Measurements from ENCODE around the gene RABL2B. TPM values are rescaled to one million over a fixed set of nuclear protein-coding genes. Genes with fewer than 3 reads are reported as not detected.

RABL2B gene
- total RNA-seq, 1 donor from 2014 or later: 28.2 TPM

DNA sequence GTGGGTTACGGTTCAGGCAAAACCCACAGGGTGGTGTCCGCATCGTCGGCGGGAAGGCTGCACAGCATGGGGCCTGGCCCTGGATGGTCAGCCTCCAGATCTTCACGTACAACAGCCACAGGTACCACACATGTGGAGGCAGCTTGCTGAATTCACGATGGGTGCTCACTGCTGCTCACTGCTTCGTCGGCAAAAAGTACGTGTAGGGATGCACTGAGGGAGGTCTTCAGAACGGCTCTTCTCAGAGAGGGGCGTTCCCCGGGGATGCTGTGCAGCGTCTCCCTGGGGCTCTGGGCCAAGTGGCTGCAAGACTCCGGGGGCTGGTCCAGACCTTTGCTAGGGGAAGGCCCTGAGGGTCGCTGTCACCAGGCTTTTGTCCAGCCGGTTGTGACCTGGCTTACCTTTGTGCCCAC lies 44.2 kb downstream of the RABL2B start:
- Histone ChIP-seq H3K4me1 (no peaks in the 10 kb centered on the region), H3K27me3 (no peaks in the 10 kb centered on the region), H3K36me3 (no peaks in the 10 kb centered on the region), H3K27ac (no peak overlapping the region), H3K9me3 (no peaks in the 10 kb centered on the region), H3K4me3 (no peak overlapping the region)
- TF ChIP-seq POLR2A (IDR thresholded peaks at IDR 0.05): no peak
- TF ChIP-seq, protein P1, sequence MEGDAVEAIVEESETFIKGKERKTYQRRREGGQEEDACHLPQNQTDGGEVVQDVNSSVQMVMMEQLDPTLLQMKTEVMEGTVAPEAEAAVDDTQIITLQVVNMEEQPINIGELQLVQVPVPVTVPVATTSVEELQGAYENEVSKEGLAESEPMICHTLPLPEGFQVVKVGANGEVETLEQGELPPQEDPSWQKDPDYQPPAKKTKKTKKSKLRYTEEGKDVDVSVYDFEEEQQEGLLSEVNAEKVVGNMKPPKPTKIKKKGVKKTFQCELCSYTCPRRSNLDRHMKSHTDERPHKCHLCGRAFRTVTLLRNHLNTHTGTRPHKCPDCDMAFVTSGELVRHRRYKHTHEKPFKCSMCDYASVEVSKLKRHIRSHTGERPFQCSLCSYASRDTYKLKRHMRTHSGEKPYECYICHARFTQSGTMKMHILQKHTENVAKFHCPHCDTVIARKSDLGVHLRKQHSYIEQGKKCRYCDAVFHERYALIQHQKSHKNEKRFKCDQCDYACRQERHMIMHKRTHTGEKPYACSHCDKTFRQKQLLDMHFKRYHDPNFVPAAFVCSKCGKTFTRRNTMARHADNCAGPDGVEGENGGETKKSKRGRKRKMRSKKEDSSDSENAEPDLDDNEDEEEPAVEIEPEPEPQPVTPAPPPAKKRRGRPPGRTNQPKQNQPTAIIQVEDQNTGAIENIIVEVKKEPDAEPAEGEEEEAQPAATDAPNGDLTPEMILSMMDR (IDR thresholded peaks at IDR 0.05): no peak
- no peak for TF ChIP-seq POLR2AphosphoS5 (IDR thresholded peaks at IDR 0.05; ENCODE audit: insufficient read depth in 1 of 2, low read depth in 1 of 2)
- DNase-seq (ENCODE audit: extremely low spot score in 2 of 2): no peak
- intact Hi-C loops (cut with DNase I): no loop called here

DNA sequence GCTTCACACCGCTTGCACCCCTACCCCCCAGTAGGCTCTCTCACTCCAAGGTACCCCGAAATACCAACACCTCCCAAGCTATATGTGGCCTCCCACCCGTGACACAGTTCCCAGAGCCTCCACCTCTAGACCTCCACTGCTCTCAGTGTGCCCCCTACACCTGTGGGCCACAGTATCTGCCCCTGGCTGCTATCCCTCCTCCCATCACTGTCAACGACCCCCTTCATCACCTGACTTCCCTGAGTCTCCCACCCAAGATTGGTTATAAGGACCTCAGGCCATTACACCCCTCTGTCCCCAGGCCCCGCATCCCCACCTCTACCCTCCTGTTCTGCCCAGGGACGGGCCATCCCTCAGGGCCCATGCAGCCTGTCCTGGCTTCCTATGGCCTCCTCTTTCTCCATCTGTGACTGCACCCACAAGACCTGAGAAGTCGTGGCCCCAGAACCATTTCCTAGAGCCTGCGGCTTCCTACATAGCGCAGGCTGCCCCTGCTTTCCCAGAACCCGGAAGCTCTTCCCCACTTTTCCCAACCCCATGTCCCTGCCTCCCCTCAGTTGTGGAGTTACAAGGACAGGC lies 44.7 kb downstream of the RABL2B start:
- Histone ChIP-seq H3K4me1 (no peaks in the 10 kb centered on the region), H3K27ac (no peak overlapping the region), H3K27me3 (no peaks in the 10 kb centered on the region), H3K36me3 (no peaks in the 10 kb centered on the region), H3K9me3 (no peaks in the 10 kb centered on the region), H3K4me3 (no peak overlapping the region)
- no peak for DNase-seq (ENCODE audit: extremely low spot score in 2 of 2)
- intact Hi-C loops (cut with DNase I): no loop called here
- TF ChIP-seq POLR2A (IDR thresholded peaks at IDR 0.05) (no peak), POLR2AphosphoS5 (IDR thresholded peaks at IDR 0.05; ENCODE audit: insufficient read depth in 1 of 2, low read depth in 1 of 2) (no peak)
- TF ChIP-seq, protein P1 (IDR thresholded peaks at IDR 0.05): no peak

DNA sequence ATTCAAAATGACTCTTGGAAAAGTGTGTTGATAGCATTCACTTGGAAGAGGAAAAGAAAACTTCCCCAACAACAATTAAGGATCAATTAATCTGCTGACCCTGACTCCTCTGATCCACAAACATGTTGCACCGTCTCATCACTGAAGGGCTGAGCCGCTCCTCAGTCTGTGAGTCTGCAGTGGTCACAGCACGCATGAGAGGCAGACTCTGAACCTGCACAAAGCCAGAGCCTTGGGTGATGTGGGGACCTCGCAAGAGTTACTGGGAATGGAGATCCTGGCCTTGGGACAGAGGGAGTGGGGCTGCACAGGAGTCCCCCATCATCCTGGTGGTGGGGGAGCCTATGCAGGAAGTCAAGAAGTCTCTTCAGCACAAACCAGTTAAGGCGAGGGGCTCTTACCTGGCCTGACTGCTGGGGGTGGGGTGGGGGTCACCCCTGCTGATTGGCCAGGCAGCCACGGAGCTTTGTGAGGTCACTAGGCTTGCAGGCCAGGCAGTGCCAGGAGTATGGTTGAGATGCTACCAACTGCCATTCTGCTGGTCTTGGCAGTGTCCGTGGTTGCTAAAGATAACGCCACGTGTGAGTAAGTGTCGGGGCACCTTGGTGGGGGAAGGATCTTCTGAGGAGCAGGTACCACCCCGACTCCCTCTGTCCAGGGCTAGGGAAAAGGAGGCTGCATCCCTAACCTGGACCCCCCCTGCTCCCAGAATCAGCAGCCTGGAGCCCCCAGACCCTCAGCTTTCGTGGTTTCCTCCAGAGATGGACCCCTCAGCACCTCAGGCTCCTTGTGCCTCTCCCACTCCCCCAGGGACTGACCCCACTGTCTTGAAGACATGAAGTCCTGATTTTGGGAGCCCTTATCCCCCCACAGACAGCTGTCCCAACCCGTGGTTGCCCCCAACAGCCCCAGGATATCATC lies 45.4 kb downstream of the RABL2B start, which contains the start of gene ACR:
ACR (plus strand) TSS at position 477 of the 921 bp plus-strand sequence; CDS start at position 509, 32 bp downstream.
- Histone ChIP-seq H3K36me3 (no peaks in the 10 kb centered on the region), H3K27me3 (no peaks in the 10 kb centered on the region), H3K4me3 (no peak within 1 kb of the TSS), H3K4me1 (no peaks in the 10 kb centered on the region), H3K9me3 (no peaks in the 10 kb centered on the region), H3K27ac (no peak within 1 kb of the TSS)
- no peak for TF ChIP-seq POLR2AphosphoS5 (IDR thresholded peaks at IDR 0.05; ENCODE audit: insufficient read depth in 1 of 2, low read depth in 1 of 2)
- TF ChIP-seq, protein P1 (IDR thresholded peaks at IDR 0.05): no peak
- TF ChIP-seq POLR2A (IDR thresholded peaks at IDR 0.05): no peak
- intact Hi-C loops (cut with DNase I): no loop called here
- DNase-seq (ENCODE audit: extremely low spot score in 2 of 2): no peak

DNA sequence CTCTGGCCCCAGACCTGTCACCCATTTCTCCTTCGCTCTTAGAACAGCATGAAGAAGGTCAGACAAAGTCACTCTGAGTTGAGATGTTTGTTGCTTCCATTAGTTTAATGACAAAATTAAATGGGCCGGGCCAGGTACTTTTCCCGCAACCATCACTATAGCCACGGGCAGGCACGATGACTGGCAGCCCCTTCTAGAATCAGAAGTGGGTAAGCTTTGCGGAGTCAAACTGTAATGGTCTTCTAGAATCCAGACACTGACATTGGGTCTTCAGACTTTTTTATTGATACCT lies 47.8 kb downstream of the RABL2B start:
- TF ChIP-seq POLR2AphosphoS5 (IDR thresholded peaks at IDR 0.05; ENCODE audit: insufficient read depth in 1 of 2, low read depth in 1 of 2) (no peak), POLR2A (IDR thresholded peaks at IDR 0.05) (no peak)
- TF ChIP-seq, protein P1 (IDR thresholded peaks at IDR 0.05): no peak

More for the DNA sequence above, 47.8 kb downstream of the RABL2B start:
- Histone ChIP-seq H3K27ac (no peak overlapping the region), H3K4me3 (no peak overlapping the region), H3K4me1 (peaks cover 14% of the 10 kb centered on the region), H3K36me3 (no peaks in the 10 kb centered on the region), H3K9me3 (no peaks in the 10 kb centered on the region), H3K27me3 (no peaks in the 10 kb centered on the region)
- intact Hi-C loops (cut with DNase I): no loop called here
- DNase-seq (ENCODE audit: extremely low spot score in 2 of 2): no peak
